Small intestine (tissue), 7 donors: Measurements from ENCODE around the gene PSMD7. TPM values are rescaled to one million over a fixed set of nuclear protein-coding genes. Genes with fewer than 3 reads are reported as not detected.

Experiments used
- DNase-seq, 2 donors: peaks; one replicate each; pipeline versions ENCODE4 v3.0.0 to v3.0.0-alpha.2; 2013
- FAIRE-seq: peaks from 2 replicates; lab custom pipeline; 2012; peaks lifted over from hg19 to GRCh38; lab: Jason Lieb, UNC
- H3K27ac ChIP-seq, 3 donors: one replicate each; pipeline ENCODE4 v1.5.1; 2013; ENCODE audit warnings: low read length in 2 of 3, mild to moderate bottlenecking in 2 of 3, control low read depth in 1 of 3, inconsistent platforms in 1 of 3, low read depth in 1 of 3, moderate library complexity in 1 of 3
- H3K27me3 ChIP-seq, 3 donors: one replicate each; pipeline ENCODE4 v1.6.1; 2013; ENCODE audit warnings: low read length in 3 of 3, inconsistent platforms in 1 of 3; ENCODE audit not compliant: control insufficient read depth in 3 of 3, insufficient read depth in 3 of 3
- H3K36me3 ChIP-seq, 3 donors: one replicate each; pipeline ENCODE4 v1.6.1; 2013; ENCODE audit warnings: low read length in 3 of 3, inconsistent platforms in 1 of 3, low read depth in 1 of 3, mild to moderate bottlenecking in 1 of 3, moderate library complexity in 1 of 3; ENCODE audit not compliant: control insufficient read depth in 3 of 3, insufficient read depth in 2 of 3
- H3K4me1 ChIP-seq, 3 donors: one replicate each; pipeline ENCODE4 v1.6.1; 2013; ENCODE audit warnings: low read length in 2 of 3, inconsistent platforms in 1 of 3, low read depth in 1 of 3, mild to moderate bottlenecking in 1 of 3, moderate library complexity in 1 of 3; ENCODE audit not compliant: control insufficient read depth in 3 of 3, insufficient read depth in 2 of 3
- H3K4me3 ChIP-seq, 3 donors: one replicate each; pipeline ENCODE4 v1.5.1; 2013; ENCODE audit warnings: low read length in 3 of 3, control low read depth in 1 of 3, inconsistent platforms in 1 of 3, low read depth in 1 of 3, mild to moderate bottlenecking in 1 of 3, moderate library complexity in 1 of 3
- H3K9me3 ChIP-seq, 2 donors: one replicate each; pipeline ENCODE4 v1.6.1; 2013; ENCODE audit warnings: low read depth in 1 of 2, low read length in 1 of 2; ENCODE audit not compliant: control insufficient read depth in 2 of 2, insufficient read depth in 1 of 2
- WGBS, 3 donors: extraction: QIAGEN DNeasy Blood & Tissue Kit; methylation state at CpG; one replicate each; pipeline ENCODE4 v1.1.7; 2013; 5-methylcytosine and 5-hydroxymethylcytosine counted together
- polyA plus RNA-seq, 4 donors: library from polyadenylated mRNA; stranded (reverse) in 3 of 4; unstranded in 1 of 4; fragments of 200-250 nt in 3 of 4; fragments of 120-200 nt in 1 of 4; gene quantifications; one replicate each; pipeline versions ENCODE4 v1.2.1 to v1.2.3, GENCODE V29; 2013
- donor health status: healthy with polysubstance abuse.
- donor health status: control.
- donor health status: control.
- donor health status: Bipolar disorder and iron deficiency.
- donor health status: healthy.

The PSMD7 gene
- polyA plus RNA-seq, 4 donors = 61.7 to 86.7 (median 71.1) TPM

DNA sequence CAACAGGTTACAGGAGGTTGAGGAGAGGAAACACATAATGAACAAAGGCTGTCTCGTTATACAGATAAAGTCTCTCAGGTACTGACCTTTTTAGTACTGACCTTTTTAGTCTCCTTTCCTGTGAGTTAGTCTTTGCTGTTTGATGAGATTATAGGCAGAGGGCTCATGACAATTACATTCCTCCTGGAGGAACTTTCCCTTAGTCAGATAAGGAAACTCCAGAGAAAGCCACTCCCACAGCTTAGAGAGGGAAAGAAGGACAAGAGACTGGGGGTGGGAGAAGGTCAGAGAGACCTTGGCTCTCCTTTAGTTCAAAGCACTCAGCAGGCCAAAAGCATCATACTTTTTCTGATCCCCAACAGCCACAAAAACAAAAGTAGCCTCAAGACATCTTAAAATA lies 15.3 kb upstream of the PSMD7 start:
- DNase-seq = no peak
- peaks cover 0 to 5% of the 10 kb centered on the region in 2 donors for H3K9me3 ChIP-seq
- no peaks in the 10 kb centered on the region for H3K36me3 ChIP-seq
- no peaks in the 10 kb centered on the region for H3K4me1 ChIP-seq
- WGBS, 3 donors = 15 to 54% (median 43%) methylated on average over 1 of the region's 1 CpG
- peaks cover 0 to 4% (median 0%) of the 10 kb centered on the region in 3 donors for H3K27me3 ChIP-seq
- H3K4me3 ChIP-seq = no peak overlapping the region
- FAIRE-seq = no peak
- no peak overlapping the region for H3K27ac ChIP-seq

DNA sequence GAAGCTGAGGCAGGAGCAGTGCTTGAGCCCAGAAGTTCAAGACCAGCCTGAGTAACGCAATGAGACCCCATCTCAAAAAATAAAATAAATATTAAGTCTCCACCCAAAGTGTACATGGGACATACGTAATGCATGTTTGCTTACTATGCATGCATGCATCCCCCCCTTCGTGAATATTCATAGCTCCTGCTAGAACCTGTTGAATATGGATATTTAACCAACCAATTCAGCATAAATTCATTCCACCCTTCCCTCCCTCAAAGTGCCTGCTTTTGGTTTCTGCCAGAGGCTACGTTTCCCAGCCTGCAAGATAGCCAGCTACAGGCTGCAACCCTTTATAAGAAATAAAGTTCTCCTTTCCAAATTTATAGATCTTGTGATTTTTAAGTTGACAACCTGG lies 12.9 kb upstream of the PSMD7 start:
- Histone ChIP-seq H3K27me3 (no peaks in the 10 kb centered on the region), H3K4me1 (no peaks in the 10 kb centered on the region), H3K27ac (no peak overlapping the region), H3K9me3 (peaks cover 0 to 5% of the 10 kb centered on the region in 2 donors), H3K4me3 (no peak overlapping the region), H3K36me3 (no peaks in the 10 kb centered on the region)
- DNase-seq (no peak), FAIRE-seq (no peak)
- WGBS, 3 donors = 82 to 89% (median 87%) methylated on average over 4 of the region's 4 CpGs

DNA sequence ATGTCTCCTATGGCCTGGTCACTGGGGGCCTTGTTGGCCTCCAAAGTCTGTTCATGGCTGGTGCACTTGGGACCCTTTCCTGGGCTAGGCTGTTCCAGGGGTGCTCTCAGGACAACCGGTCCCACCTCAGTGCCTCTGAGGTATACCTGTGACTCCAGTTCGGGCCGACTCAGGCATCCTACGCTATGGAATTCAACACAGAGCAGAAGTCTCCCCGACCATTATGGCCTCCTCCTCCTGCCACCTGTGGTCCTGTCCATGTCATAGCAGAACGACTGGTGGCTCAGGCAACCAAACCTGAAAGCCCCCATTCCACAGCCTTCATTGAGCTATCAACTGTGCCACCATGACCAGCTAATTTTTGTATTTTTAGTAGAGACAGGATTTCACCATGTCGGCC lies 8.5 kb upstream of the PSMD7 start:
- FAIRE-seq (no peak), DNase-seq (no peak)
- H3K36me3 ChIP-seq = no peaks in the 10 kb centered on the region
- H3K27me3 ChIP-seq = no peaks in the 10 kb centered on the region
- no peak overlapping the region for H3K27ac ChIP-seq
- WGBS, 3 donors = 92 to 97% (median 96%) methylated on average over 7 of the region's 7 CpGs
- H3K4me3 ChIP-seq = no peak overlapping the region
- H3K9me3 ChIP-seq = peaks cover 0 to 11% of the 10 kb centered on the region in 2 donors
- no peaks in the 10 kb centered on the region for H3K4me1 ChIP-seq

DNA sequence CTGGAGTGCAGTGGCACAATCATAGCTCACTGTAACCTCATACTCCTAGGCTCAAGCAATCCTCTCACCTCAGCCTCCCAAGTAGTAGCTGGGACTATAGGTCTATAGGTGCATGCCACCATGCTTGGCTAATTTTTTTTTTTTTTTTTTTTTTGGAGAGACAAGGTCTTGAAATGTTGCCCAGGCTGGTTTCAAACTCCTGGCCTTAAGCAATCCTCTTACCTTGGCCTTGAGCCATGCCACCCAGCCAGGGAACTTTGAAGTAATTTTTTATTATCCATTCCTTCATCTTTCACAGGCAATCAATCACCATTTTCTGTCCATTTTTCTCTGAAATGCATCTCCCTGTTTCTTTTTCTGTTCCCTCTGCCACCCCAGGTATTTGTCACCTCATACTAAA lies 6.3 kb upstream of the PSMD7 start:
- peaks cover 0 to 2% (median 0%) of the 10 kb centered on the region in 3 donors for H3K4me1 ChIP-seq
- peaks cover 0 to 11% of the 10 kb centered on the region in 2 donors for H3K9me3 ChIP-seq
- H3K36me3 ChIP-seq = no peaks in the 10 kb centered on the region
- FAIRE-seq (no peak), DNase-seq (no peak)
- no peak overlapping the region for H3K27ac ChIP-seq
- H3K27me3 ChIP-seq = no peaks in the 10 kb centered on the region
- H3K4me3 ChIP-seq = no peak overlapping the region

DNA sequence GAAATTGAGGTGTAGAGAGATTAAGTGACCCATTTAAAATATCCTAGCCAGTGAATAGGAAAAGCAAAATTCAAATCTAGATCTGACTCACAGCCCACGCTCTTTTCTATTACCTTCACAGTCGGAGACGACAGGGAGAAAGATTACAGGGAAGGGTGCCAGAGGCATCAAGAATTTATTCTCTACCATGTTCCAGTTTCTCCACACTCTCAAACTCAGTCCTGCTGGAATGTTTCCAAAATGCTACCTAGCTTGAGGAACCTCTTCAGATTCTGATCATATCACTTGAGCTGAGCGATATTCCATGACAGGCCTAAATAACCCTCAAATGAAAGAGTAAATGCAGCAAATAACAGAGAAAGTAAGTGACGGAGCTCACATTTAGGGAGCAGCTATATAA lies 5.4 kb upstream of the PSMD7 start:
- Histone ChIP-seq H3K27ac (no peak overlapping the region), H3K27me3 (no peaks in the 10 kb centered on the region), H3K9me3 (peaks cover 0 to 11% of the 10 kb centered on the region in 2 donors), H3K4me3 (no peak overlapping the region), H3K36me3 (no peaks in the 10 kb centered on the region), H3K4me1 (peaks cover 2 to 5% (median 4%) of the 10 kb centered on the region in 3 donors)
- 94 to 97% (median 96%) methylated on average over 5 of the region's 5 CpGs for WGBS, 3 donors
- DNase-seq (no peak), FAIRE-seq (no peak)

DNA sequence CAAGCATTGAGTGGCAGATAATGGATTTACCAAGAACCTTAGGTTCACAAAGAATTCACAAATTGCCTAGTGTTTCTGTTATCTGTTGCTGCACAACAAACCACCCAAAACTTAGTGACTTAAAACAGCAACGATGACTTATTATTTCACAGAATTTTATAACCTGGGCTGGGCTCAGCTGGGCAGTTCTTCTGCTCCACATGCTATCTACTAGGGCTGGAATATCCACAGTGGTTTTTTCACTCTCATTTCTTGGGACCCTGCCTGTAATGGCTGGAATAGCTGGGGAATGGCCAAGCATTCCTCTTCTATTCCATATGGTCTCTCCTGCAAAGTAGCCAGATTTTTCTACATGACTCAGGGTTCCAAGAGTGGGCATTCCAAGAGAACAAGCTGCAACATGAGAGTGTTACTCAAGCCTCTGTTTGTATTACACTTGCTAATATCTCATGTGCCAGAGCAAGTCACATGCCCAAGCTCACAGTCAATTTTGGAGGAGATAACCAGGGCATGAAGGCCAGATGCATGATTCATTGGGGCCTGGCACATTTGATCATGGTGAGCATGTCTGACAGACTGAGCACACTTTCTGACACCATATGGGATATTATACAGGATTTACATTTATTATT lies 4.9 kb upstream of the PSMD7 start:
- no peak for DNase-seq
- Histone ChIP-seq H3K4me3 (no peak overlapping the region), H3K9me3 (peaks cover 0 to 11% of the 10 kb centered on the region in 2 donors), H3K27ac (no peak overlapping the region), H3K27me3 (no peaks in the 10 kb centered on the region), H3K36me3 (no peaks in the 10 kb centered on the region), H3K4me1 (peaks cover 2 to 5% (median 4%) of the 10 kb centered on the region in 3 donors)
- 97 to 100% (median 97%) methylated on average over 1 of the region's 1 CpG for WGBS, 3 donors
- FAIRE-seq = no peak

DNA sequence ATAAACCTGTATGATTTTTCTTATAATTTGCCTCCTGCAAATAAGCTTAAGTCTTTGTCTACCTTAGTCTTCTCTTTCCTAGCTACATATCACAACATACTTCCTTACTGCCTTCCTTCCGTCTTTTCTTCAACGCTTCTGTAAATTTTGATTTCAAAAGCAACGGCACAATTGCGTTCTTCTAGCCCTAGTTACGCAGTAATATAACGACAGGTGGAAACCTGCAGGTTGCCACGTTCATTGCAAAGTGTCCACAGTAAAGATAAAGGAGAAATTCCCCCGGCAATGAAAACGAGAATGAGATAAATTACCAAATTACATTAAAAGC lies 546 bp upstream of the PSMD7 start:
- Histone ChIP-seq H3K36me3 (peaks cover 6 to 10% (median 7%) of the 10 kb centered on the region in 3 donors), H3K27me3 (no peaks in the 10 kb centered on the region), H3K27ac (peak overlapping the region; percentile 84 to 97 (median 91)), H3K4me1 (peaks cover 4 to 12% (median 5%) of the 10 kb centered on the region in 3 donors), H3K4me3 (peak overlapping the region; percentile 47 to 94 (median 76)), H3K9me3 (peaks cover 0 to 9% of the 10 kb centered on the region in 2 donors)
- DNase-seq = no peak
- WGBS, 3 donors = 0% methylated on average over 9 of the region's 9 CpGs
- no peak for FAIRE-seq

DNA sequence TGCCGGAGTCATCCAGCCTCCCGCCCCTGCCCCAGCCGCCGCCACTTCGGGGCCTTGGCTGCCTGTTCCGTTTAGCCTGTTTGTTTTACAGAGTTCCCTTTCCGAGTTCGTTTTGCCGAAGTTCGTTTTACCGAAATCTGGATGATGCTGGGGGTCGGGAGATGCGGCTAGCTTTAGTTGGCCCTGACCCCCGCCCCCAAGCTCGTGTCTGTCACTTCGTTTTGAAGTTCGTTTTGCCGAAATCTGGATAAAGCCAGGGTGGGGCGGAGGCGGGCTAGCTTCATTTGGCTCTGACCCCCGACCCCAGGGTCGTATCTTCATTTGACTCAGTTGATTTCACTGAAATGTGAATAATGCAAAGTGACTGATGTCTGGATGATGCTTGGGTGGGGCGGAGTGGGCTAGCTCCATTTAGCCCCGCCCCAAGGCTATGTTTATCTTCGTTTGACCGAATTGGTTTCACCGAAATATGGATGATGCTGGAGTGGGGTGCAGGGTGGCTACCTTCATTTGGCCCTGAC lies 591 bp downstream of the PSMD7 start:
- H3K4me1 ChIP-seq = peaks cover 4 to 12% (median 5%) of the 10 kb centered on the region in 3 donors
- no peaks in the 10 kb centered on the region for H3K27me3 ChIP-seq
- DNase-seq = peak in 1 of 2 donors; percentile 7
- FAIRE-seq = no peak
- peaks cover 8 to 12% (median 8%) of the 10 kb centered on the region in 3 donors for H3K36me3 ChIP-seq
- H3K4me3 ChIP-seq = peak overlapping the region; percentile 76 to 94 (median 78)
- no peaks in the 10 kb centered on the region for H3K9me3 ChIP-seq
- 0 to 1% (median 1%) methylated on average over 27 of the region's 27 CpGs for WGBS, 3 donors
- peak overlapping the region; percentile 84 to 97 (median 91) for H3K27ac ChIP-seq
